Right atrium auricular region (tissue), 2 donors: ENCODE data around the gene JDP2. TPM values are rescaled to one million over a fixed set of nuclear protein-coding genes. Genes with fewer than 3 reads are reported as not detected.

Experiments used
- DNase-seq: peaks from one replicate; pipeline ENCODE4 v3.0.0-alpha.2; 2019; ENCODE audit warnings: low spot score
- H3K27ac ChIP-seq, 2 donors: fragments of 200-600 bp; sonication (generic); 1 replicate in 1 of 2; 2 replicates in 1 of 2; pipeline ENCODE4 v1.5.1; 2016 to 2019
- H3K27me3 ChIP-seq, 2 donors: fragments of 200-600 bp; sonication (generic); one replicate each; pipeline versions ENCODE4 v1.5.1 to v1.6.0; 2017 to 2019
- H3K36me3 ChIP-seq: fragments of 200-600 bp; sonication (generic); one replicate; pipeline ENCODE4 v1.5.1; 2016
- H3K4me1 ChIP-seq, 2 donors: fragments of 200-600 bp; sonication (generic); one replicate each; pipeline versions ENCODE4 v1.5.1 to v1.6.0; 2017 to 2019
- H3K4me3 ChIP-seq, 2 donors: fragments of 200-600 bp; sonication (generic); 1 replicate in 1 of 2; 2 replicates in 1 of 2; pipeline ENCODE4 v1.5.1; 2017 to 2019; ENCODE audit warnings: mild to moderate bottlenecking in 1 of 2, moderate library complexity in 1 of 2
- H3K9me3 ChIP-seq, 2 donors: fragments of 200-600 bp; sonication (generic); one replicate each; pipeline ENCODE4 v1.5.1; 2019
- CTCF ChIP-seq, 2 donors: fragments of 200-600 bp; sonication (generic); IDR thresholded peaks; one replicate each; pipeline ENCODE4 v1.5.1; 2019; ENCODE audit warnings: antibody characterized with exemption in 2 of 2
- total RNA-seq, 2 donors: library from RNA; depleted of rRNA; stranded (reverse); fragments of >200 nt; gene quantifications; one replicate each; pipeline ENCODE4 v1.1.0, GENCODE V29; 2016

JDP2 gene
- total RNA-seq, 2 donors from 2014 or later: 46.1 to 67.4 TPM

- no peak overlapping the region for H3K27ac ChIP-seq
Observed at GRCh38 chr14:75383721-75384120, 44.1 kb upstream of the JDP2 start.

GRCh38 chr14:75389679-75390078, 38.1 kb upstream of the JDP2 start:
- no peak for DNase-seq
- TF ChIP-seq CTCF (IDR thresholded peaks at IDR 0.05): no peak
- H3K36me3 ChIP-seq: no peaks in the 10 kb centered on the region
- H3K4me1 ChIP-seq: no peaks in the 10 kb centered on the region
- H3K9me3 ChIP-seq: no peaks in the 10 kb centered on the region
- H3K27ac ChIP-seq: no peak overlapping the region
- no peak overlapping the region for H3K4me3 ChIP-seq
- no peaks in the 10 kb centered on the region for H3K27me3 ChIP-seq

More at GRCh38 chr14:75383721-75384120, 44.1 kb upstream of the JDP2 start:
- Histone ChIP-seq H3K27me3 (no peaks in the 10 kb centered on the region), H3K9me3 (no peaks in the 10 kb centered on the region), H3K4me3 (no peak overlapping the region), H3K4me1 (no peaks in the 10 kb centered on the region), H3K36me3 (no peaks in the 10 kb centered on the region)
- no peak for DNase-seq
- TF ChIP-seq CTCF (IDR thresholded peaks at IDR 0.05): no peak

- no peak for TF ChIP-seq CTCF (IDR thresholded peaks at IDR 0.05)
- Histone ChIP-seq H3K4me1 (no peaks in the 10 kb centered on the region), H3K4me3 (no peak overlapping the region), H3K27ac (no peak overlapping the region), H3K36me3 (no peaks in the 10 kb centered on the region), H3K9me3 (no peaks in the 10 kb centered on the region), H3K27me3 (no peaks in the 10 kb centered on the region)
- no peak for DNase-seq
Observed at GRCh38 chr14:75390183-75390582, 37.6 kb upstream of the JDP2 start.

GRCh38 chr14:75391953-75392352, 35.9 kb upstream of the JDP2 start:
- no peak for TF ChIP-seq CTCF (IDR thresholded peaks at IDR 0.05)
- Histone ChIP-seq H3K27me3 (no peaks in the 10 kb centered on the region), H3K27ac (no peak overlapping the region), H3K36me3 (no peaks in the 10 kb centered on the region), H3K4me3 (no peak overlapping the region), H3K4me1 (no peaks in the 10 kb centered on the region), H3K9me3 (no peaks in the 10 kb centered on the region)
- no peak for DNase-seq

- TF ChIP-seq CTCF (IDR thresholded peaks at IDR 0.05): no peak
- no peak for DNase-seq
- H3K4me1 ChIP-seq: no peaks in the 10 kb centered on the region
- H3K36me3 ChIP-seq: no peaks in the 10 kb centered on the region
- H3K4me3 ChIP-seq: no peak overlapping the region
- no peaks in the 10 kb centered on the region for H3K9me3 ChIP-seq
- H3K27me3 ChIP-seq: no peaks in the 10 kb centered on the region
- no peak overlapping the region for H3K27ac ChIP-seq
Observed at GRCh38 chr14:75392686-75393641, 34.9 kb upstream of the JDP2 start.
